ENCODE results near the gene PRTG.
"Not testable (repeated sequence)": the region's sequence is repeated elsewhere in the genome, so short reads cannot be mapped to it uniquely, and the experiment has no call there.

PRTG gene

DNA sequence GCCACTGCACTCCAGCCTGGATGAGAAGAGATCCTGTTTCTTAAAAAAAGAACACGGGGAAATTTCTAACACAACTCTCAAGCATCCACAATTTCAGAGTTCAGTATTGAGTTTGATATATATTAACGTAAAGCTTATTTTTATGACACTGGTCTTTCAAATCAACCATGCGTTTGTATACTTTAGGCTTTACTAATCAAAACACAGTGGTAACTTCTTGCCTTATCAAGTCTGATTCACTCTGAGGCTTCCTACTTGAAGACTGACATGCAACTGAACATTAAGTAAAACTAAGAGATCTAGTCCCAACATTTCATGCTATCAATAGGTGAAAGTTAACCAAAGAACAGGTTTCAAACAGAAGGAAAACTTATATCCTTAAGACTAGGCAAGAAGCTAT, 46.7 kb downstream of the PRTG start:
- DNase-seq (ENCODE audit: low read depth in 2 of 2): no peak

DNA sequence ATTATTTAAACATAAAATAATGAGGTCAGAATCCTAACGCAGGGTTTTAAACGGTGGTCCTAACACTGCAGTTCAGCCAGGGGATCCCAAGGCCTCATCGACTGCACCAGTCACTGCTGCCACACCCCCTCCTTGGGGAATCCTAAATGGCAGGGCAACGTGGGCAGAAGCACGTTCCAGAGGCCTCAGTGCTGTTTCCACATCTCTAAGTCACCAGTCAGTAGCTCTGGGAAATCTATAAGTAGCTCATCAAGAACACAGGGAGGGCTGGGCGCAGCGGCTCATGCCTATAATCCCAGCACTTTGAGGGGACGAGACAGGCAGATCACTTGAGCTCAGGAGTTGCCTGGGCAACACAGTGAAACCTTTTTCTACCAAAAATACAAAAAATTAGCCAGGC, 47.5 kb downstream of the PRTG start:
- no peak for DNase-seq (ENCODE audit: low read depth in 2 of 2)

- no peak for DNase-seq (ENCODE audit: low read depth in 2 of 2)
Observed at GRCh38 chr15:55694652-55695150, 48.3 kb downstream of the PRTG start.

GRCh38 chr15:55693116-55693515, 49.8 kb downstream of the PRTG start:
- DNase-seq (ENCODE audit: low read depth in 2 of 2): not testable (repeated sequence)

DNA sequence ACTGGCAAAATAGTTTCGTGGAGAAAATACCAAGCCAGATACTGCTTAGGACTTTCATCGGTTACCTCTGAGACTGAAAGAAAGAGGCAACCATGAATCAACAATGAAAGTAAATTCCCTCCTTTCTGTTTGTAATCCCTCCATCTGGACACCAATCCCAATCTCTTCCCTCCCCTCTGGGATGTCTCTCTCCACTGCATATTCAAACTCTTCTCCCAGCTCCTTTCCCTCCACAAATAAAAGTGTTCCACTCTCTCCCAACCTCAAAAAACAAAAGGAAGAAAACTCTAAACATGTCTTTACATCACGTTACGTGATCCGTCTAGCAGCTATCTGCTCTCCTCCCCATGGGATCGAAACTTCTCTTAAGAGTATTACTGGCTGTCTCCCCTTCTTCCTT, 55.2 kb downstream of the PRTG start:
- no peak for DNase-seq (ENCODE audit: low read depth in 2 of 2)

GRCh38 chr15:55685286-55685685, 57.7 kb downstream of the PRTG start:
- no peak for DNase-seq (ENCODE audit: low read depth in 2 of 2)

DNA sequence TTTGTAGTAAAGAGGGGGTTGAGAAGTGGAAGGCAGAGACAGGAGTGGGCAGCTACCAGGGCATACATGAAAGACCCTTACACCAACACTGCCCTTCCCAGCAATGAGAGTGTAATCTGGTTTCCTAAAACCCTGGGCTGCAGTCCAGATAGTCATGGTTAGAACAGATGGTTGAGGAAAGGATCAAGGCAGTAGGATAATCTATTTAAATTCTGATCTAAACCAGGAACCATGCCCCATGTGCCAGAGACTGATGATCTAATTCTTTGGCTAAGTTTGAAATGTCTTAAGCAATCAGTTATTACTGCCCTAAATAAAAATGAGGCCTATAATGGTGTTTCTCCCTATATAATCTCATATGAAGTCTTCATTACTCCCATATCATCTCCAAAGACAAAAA, 59.6 kb downstream of the PRTG start:
- DNase-seq (ENCODE audit: low read depth in 2 of 2): no peak

GRCh38 chr15:55681631-55682030, 61.3 kb downstream of the PRTG start:
- no peak for DNase-seq (ENCODE audit: low read depth in 2 of 2)

GRCh38 chr15:55676507-55676906, 66.4 kb downstream of the PRTG start:
- no peak for DNase-seq (ENCODE audit: low read depth in 2 of 2)

DNA sequence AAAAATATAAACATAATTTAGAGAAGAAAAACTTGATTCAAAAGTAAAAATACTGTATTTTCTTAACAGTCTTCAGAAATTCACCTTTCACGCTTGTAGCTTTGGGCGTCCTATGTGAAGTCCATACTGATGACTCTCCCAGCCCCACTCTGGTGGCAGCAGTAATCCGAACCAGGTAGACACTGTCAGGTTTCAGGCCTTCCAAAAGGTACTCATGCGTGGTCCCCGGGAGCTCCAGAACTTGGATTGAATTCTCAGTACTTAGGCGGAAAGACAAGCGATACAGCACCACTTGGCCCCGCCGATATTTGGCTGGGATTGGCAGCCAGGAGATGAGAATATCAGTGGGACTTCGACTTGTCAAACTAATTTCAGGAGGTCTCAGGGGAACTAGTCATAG, 69.7 kb downstream of the PRTG start:
- DNase-seq (ENCODE audit: low read depth in 2 of 2): no peak

GRCh38 chr15:55669270-55669669, 73.7 kb downstream of the PRTG start:
- DNase-seq (ENCODE audit: low read depth in 2 of 2): no peak

GRCh38 chr15:55665605-55666227, 77.2 kb downstream of the PRTG start:
- no peak for DNase-seq (ENCODE audit: low read depth in 2 of 2)

DNA sequence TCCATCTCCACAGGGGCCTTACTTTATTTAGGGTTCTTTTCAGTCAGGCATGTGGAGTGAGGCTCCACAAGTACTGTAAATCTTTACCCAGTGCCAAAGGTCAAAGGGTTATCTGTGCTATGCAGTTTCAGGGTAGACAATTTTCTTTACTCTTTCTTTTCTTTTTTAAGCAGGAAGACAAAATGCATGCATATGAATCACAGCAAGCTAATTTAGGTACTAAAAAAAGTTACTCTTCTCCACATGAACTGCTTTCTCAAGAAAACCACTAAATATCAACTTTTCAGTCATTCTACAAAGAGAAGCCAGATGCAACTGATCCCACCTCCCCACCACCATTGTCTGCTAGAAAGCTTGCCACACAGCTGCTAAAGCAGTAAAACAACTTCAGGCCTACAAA, 81.5 kb downstream of the PRTG start:
- DNase-seq (ENCODE audit: low read depth in 2 of 2): no peak

DNA sequence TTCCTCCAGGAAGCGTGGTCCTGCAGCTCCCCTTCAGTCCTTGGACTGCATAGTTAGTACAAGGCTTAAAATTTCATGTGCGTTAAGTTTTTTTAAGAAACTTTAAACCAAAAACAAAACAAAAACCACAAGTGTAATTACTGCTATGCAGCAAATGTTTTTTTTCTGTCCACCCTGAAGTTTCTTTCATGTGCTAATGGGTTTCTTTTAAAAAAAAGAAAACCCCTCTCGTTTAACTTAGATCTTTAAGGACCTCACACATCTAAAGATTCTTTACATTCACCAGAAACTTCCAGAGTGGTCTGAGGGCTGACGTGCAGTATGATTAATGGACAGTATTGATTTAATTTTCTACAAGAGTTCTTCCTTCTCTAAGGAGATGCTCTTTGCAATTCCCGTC, 82.8 kb downstream of the PRTG start:
- no peak for DNase-seq (ENCODE audit: low read depth in 2 of 2)

DNA sequence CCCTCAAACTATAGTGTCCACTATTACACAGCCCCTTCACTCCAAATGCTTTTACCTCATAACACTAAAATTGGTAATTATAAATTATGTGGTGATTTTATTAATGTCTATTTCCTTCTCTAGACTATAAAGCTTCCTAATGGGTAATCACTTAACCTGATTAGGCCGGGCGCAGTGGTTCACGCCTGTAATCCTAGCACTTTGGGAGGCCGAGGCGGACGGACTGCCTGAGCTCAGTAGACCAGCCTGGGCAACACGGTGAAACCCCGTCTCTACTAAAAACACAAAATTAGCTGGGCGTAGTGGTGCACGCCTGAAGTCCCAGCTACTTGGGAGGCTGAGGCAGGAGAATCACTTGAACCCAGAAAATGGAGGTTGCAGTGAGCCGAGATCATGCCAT, 83.5 kb downstream of the PRTG start:
- no peak for DNase-seq (ENCODE audit: low read depth in 2 of 2)

GRCh38 chr15:55658886-55659285, 84.1 kb downstream of the PRTG start:
- no peak for DNase-seq (ENCODE audit: low read depth in 2 of 2)

DNA sequence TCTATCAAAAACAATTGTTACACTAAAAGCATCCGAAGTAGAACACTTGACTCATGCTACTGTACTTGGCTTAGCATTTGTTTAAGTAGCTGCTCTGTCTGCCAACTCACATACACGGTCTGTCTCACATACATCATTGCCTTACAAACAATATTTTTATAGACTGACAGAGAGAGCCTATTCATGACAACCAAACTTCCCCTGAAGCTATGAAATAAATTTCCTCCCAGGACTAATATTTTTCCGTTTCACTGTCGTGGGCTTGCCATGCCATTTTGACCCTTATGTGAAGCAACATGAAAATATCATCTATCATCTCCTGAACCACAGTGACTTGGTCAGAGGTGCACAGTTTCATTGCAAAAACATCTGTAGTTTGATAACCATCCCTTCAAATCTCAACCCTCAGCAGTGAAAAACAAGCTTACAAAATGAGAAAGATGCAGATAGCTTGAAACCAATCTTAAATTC, 88.4 kb downstream of the PRTG start:
- no peak for DNase-seq (ENCODE audit: low read depth in 2 of 2)

DNA sequence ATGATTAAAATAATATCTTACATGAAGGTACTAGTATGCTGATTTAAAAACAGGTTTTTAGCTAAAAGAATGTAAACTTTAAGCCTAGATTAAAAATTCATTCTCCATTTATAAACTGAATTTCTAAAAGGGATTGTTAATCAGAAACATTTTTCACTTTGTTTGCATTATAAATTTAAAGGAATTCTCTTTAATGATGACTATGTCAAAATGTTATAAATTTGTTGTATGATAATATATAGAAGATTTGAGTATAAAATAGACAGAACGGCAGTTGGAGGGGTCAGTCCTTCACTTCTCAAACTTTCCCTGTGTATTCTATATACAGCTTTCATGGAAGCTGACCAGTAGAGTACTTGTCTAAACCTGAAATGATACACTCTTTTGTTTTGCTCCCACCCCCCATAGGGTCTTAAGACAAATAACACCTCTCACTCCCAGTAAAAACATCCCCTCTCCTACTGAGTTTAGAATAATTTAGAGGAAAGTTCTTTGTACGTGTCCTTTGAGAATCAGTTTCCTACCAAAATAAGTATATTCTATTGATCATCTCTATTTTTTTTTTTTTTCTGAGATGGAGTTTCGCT, 90.0 kb downstream of the PRTG start:
- DNase-seq (ENCODE audit: low read depth in 2 of 2): no peak

DNA sequence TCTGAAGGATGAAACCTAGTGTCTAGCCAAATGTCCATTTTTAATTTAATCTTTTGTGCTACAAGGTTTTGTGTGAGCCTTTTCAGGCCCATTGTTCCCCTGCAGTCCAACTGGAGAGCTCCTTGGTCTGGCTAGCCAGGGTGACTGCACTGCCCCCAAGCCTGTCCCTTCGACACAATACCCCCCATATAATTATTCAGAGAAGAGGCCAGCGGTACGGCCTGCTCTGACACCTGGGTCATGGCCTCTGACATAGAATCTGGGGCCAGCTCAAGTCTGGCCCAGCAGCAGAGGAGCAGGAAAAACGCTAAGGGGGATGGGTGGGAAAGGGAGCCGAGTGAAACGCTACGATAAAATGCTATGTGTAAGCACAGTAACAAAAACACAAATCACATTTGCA, 90.6 kb downstream of the PRTG start:
- DNase-seq (ENCODE audit: low read depth in 2 of 2): no peak

GRCh38 chr15:55649058-55649423, 93.9 kb downstream of the PRTG start:
- no peak for DNase-seq (ENCODE audit: low read depth in 2 of 2)

- no peak for DNase-seq (ENCODE audit: low read depth in 2 of 2)
Observed at GRCh38 chr15:55638764-55639163, 104.2 kb downstream of the PRTG start.

- DNase-seq (ENCODE audit: low read depth in 2 of 2): no peak
Observed at GRCh38 chr15:55637086-55637485, 105.9 kb downstream of the PRTG start.

GRCh38 chr15:55633731-55634130, 109.2 kb downstream of the PRTG start:
- DNase-seq (ENCODE audit: low read depth in 2 of 2): no peak

- no peak for DNase-seq (ENCODE audit: low read depth in 2 of 2)
Observed at GRCh38 chr15:55632434-55632833, 110.5 kb downstream of the PRTG start.
